KMS-11 (cell line): ENCODE data around the gene PRLH.
"Not testable (repeated sequence)": the region's sequence is repeated elsewhere in the genome, so short reads cannot be mapped to it uniquely, and the experiment has no call there.

Experiments used
- H2AFZ ChIP-seq: fragments of 200-600 bp; sonication (generic); 2 replicates; pipeline ENCODE4 v1.6.1; 2016; ENCODE audit warnings: antibody characterized with exemption, mixed run types, low read depth
- H3K27ac ChIP-seq: fragments of 200-600 bp; sonication (generic); 2 replicates; pipeline ENCODE4 v1.6.1; 2016; ENCODE audit warnings: mild to moderate bottlenecking, mixed run types
- H3K27me3 ChIP-seq: fragments of 200-600 bp; sonication (generic); 2 replicates; pipeline ENCODE4 v1.6.1; 2017; ENCODE audit warnings: mild to moderate bottlenecking, low read depth, mixed run types, moderate library complexity; ENCODE audit not compliant: insufficient read depth
- H3K36me3 ChIP-seq: fragments of 200-600 bp; sonication (generic); 2 replicates; pipeline ENCODE4 v1.6.1; 2017; ENCODE audit warnings: mild to moderate bottlenecking, mixed run types; ENCODE audit not compliant: insufficient read depth
- H3K4me1 ChIP-seq: fragments of 200-600 bp; sonication (generic); 2 replicates; pipeline ENCODE4 v1.6.1; 2016; ENCODE audit warnings: mild to moderate bottlenecking, low read depth, mixed run types; ENCODE audit not compliant: poor library complexity, severe bottlenecking
- H3K4me2 ChIP-seq: fragments of 200-600 bp; sonication (generic); 2 replicates; pipeline ENCODE4 v1.7.0; 2016; ENCODE audit warnings: mild to moderate bottlenecking, mixed run types
- H3K4me3 ChIP-seq: fragments of 200-600 bp; sonication (generic); IDR thresholded peaks from 2 replicates; pipeline ENCODE4 v1.6.1; 2017; ENCODE audit warnings: low read depth, low read length, mixed read lengths; ENCODE audit not compliant: insufficient read depth
- H3K79me2 ChIP-seq: fragments of 200-600 bp; sonication (generic); 2 replicates; pipeline ENCODE4 v1.6.1; 2016; ENCODE audit warnings: low read depth, mixed run types; ENCODE audit not compliant: insufficient read depth
- H3K9ac ChIP-seq: fragments of 200-600 bp; sonication (generic); 2 replicates; pipeline ENCODE4 v1.6.1; 2016; ENCODE audit warnings: mild to moderate bottlenecking, mixed run types
- H4K20me1 ChIP-seq: fragments of 200-600 bp; sonication (generic); 2 replicates; pipeline ENCODE4 v1.6.1; 2016; ENCODE audit warnings: mild to moderate bottlenecking, mixed run types; ENCODE audit not compliant: insufficient read depth
- TF ChIP-seq, protein P1 (sequence below): fragments of 200-600 bp; sonication (generic); conservative IDR thresholded peaks from 2 replicates; pipeline ENCODE4 v1.6.1; 2017; ENCODE audit warnings: low read depth, mild to moderate bottlenecking, antibody characterized with exemption, low read length, moderate library complexity, mixed read lengths

Gene PRLH

DNA sequence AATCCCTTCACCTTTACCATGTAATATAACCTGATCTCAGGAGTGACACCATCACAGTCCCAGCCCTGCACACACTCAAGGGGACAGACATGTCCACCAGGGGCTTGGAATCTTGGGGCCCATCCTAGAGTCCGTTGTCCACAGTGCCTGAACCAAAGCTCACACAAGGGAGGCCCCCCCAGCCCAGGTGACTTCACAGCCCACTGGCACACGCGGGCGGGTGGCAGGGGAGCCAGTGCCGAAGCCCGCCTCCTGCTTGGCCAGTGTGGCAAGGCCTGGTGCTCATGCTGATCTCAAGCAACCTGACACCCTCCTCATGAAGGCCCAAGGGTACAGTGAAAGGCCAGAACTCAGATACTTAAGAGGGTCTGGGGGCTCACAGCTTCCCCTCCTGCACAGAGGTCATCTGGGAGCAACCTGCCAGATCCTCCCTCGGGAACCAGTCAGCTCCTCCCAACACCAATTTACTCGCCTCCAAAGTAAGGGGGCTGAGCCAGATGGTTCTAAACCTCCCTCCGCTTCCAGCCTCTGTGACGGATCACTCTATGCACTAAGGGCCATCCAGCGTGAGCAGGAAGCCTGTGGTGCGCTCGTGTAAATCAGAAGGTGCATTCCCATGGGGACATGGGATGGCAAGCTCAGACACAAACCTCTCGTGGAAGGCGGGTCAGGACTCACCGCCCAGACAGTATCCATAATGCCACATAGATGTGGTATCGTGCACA is 27.4 kb downstream of the PRLH start:
- TF ChIP-seq, protein P1, sequence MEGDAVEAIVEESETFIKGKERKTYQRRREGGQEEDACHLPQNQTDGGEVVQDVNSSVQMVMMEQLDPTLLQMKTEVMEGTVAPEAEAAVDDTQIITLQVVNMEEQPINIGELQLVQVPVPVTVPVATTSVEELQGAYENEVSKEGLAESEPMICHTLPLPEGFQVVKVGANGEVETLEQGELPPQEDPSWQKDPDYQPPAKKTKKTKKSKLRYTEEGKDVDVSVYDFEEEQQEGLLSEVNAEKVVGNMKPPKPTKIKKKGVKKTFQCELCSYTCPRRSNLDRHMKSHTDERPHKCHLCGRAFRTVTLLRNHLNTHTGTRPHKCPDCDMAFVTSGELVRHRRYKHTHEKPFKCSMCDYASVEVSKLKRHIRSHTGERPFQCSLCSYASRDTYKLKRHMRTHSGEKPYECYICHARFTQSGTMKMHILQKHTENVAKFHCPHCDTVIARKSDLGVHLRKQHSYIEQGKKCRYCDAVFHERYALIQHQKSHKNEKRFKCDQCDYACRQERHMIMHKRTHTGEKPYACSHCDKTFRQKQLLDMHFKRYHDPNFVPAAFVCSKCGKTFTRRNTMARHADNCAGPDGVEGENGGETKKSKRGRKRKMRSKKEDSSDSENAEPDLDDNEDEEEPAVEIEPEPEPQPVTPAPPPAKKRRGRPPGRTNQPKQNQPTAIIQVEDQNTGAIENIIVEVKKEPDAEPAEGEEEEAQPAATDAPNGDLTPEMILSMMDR: no peak
- H4K20me1 ChIP-seq: no peaks in the 10 kb centered on the region
- no peaks in the 10 kb centered on the region for H3K79me2 ChIP-seq
- H3K27me3 ChIP-seq: no peaks in the 10 kb centered on the region
- no peak overlapping the region for H3K27ac ChIP-seq
- H3K4me2 ChIP-seq: no peak overlapping the region
- H3K4me1 ChIP-seq: no peaks in the 10 kb centered on the region
- H3K9ac ChIP-seq: no peak overlapping the region
- H3K36me3 ChIP-seq: no peaks in the 10 kb centered on the region
- no peak overlapping the region for H2AFZ ChIP-seq
- H3K4me3 ChIP-seq: no peak overlapping the region

DNA sequence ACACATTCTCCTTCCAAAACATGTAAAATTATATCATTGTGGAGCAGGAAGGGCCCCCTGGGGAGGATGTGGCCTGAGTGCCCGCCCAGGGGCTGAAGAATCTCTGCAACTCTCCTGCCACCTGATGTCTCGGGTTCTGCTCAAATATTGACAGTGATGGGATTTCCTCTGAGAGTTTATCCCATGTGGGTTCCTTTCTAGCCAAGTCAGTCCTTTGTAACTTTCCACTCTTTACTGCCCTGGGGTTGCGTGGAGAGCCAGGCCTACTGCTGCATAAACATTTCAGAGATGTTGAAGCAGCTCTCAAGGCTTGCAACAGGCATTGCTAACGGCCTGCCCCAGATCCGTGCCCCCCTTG is 28.1 kb downstream of the PRLH start:
- Histone ChIP-seq H3K27me3 (no peaks in the 10 kb centered on the region), H3K79me2 (no peaks in the 10 kb centered on the region), H3K4me1 (no peaks in the 10 kb centered on the region), H3K36me3 (no peaks in the 10 kb centered on the region), H3K9ac (no peak overlapping the region), H3K27ac (no peak overlapping the region), H3K4me3 (no peak overlapping the region), H2AFZ (no peak overlapping the region), H4K20me1 (no peaks in the 10 kb centered on the region), H3K4me2 (no peak overlapping the region)
- TF ChIP-seq, protein P1: no peak

DNA sequence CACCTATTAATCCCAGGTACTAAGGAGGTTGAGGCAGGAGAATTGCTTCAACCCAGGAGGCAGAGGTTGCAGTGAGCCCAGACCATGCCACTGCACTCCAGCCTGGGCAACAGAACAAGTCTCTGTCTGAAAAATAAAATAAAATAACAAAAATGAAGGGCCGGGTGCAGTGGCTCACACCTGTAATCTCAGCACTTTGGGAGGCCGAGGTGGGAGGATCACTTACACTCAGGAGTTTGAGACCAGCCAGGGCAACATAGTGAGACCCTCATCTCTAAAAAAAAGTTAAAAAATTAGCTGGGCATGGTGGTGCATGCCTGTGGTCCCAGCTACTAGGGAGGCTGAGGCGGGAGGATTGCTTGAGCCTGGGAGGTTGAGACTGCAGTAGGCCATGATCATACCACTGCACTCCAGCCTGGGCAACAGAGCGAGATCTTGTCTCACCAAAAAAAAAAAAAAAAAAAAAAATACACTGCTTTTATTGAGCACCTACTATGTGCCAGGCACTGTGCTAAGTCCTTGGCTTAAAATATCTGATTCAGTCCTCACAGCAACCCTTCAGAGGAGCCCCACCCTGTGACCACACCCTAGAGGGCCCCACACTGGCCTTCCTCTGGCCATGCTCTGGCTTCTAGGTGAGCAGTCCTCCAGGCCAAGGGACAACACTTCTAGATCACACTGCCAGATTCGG is 29.6 kb downstream of the PRLH start:
- H3K4me2 ChIP-seq, H3K9ac ChIP-seq, H4K20me1 ChIP-seq, H3K4me3 ChIP-seq, H2AFZ ChIP-seq, H3K27ac ChIP-seq, H3K4me1 ChIP-seq, H3K27me3 ChIP-seq, H3K79me2 ChIP-seq, H3K36me3 ChIP-seq: not testable (repeated sequence)

DNA sequence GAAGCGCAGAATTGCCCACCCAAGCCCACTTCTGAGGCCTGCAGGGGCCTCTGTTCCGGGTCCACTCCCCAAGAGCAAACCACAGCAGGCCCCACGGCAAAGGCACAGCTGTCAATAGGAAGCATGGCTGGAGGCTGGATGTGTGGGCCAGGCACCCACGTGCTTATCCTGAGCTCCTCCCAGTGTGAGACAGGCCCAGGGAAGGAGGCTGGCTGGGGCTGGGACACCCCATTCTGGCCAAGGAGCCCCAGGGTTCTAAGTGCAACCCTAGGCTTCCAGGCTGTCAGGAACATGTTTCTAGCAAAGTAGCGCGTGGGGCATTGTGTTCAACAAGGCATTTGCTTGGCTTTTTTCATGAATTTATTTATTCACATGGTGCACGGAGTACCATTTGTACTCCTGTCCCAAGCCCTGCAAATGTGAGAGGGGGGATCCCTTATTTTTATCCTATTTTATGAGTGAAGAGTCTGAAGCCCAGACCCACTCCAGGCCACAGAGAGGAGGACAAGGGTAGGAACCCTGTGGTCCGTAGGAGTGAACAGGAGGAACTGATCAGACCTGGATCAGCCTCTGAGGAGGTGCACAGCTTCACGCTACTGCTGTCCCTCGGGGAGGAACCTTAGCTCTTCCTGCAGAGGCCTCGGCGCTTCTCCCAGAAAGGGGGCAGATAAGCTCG is 30.3 kb downstream of the PRLH start:
- H3K4me1 ChIP-seq: no peaks in the 10 kb centered on the region
- no peaks in the 10 kb centered on the region for H3K27me3 ChIP-seq
- H3K27ac ChIP-seq: no peak overlapping the region
- H2AFZ ChIP-seq: no peak overlapping the region
- H4K20me1 ChIP-seq: no peaks in the 10 kb centered on the region
- H3K4me3 ChIP-seq: no peak overlapping the region
- H3K4me2 ChIP-seq: no peak overlapping the region
- H3K9ac ChIP-seq: no peak overlapping the region
- TF ChIP-seq, protein P1: no peak
- no peaks in the 10 kb centered on the region for H3K79me2 ChIP-seq
- no peaks in the 10 kb centered on the region for H3K36me3 ChIP-seq
